WERI-Rb-1 (cell line): ENCODE results near the gene ESRRA.
A peak's percentile ranks its signal among the peaks of the same experiment; 100 is the strongest.

Experiments used
- DNase-seq: peaks from one replicate; pipeline ENCODE4 v3.0.0-alpha.2; 2020
- H3K27ac ChIP-seq: fragments of 250-450 bp; sonication (Bioruptor Pico); 2 replicates; pipeline ENCODE4 v1.5.1; 2020; ENCODE audit warnings: mild to moderate bottlenecking, moderate library complexity
- H3K27me3 ChIP-seq: fragments of 250-450 bp; sonication (Bioruptor Pico); 2 replicates; pipeline ENCODE4 v1.5.1; 2021; ENCODE audit warnings: mild to moderate bottlenecking, low read depth, moderate library complexity; ENCODE audit not compliant: insufficient read depth, severe bottlenecking
- H3K36me3 ChIP-seq: fragments of 250-450 bp; sonication (Bioruptor Pico); 2 replicates; pipeline ENCODE4 v1.5.1; 2020; ENCODE audit warnings: mild to moderate bottlenecking, moderate library complexity
- H3K4me3 ChIP-seq: 2 replicates; pipeline ENCODE4 v1.5.1; 2011; ENCODE audit warnings: low read depth, mild to moderate bottlenecking, control low read depth, low read length
- H3K9me3 ChIP-seq: fragments of 250-450 bp; sonication (Bioruptor Pico); 2 replicates; pipeline ENCODE4 v1.5.1; 2021; ENCODE audit warnings: mild to moderate bottlenecking, moderate library complexity; ENCODE audit not compliant: severe bottlenecking
- TF ChIP-seq, protein P1 (sequence below): IDR thresholded peaks from 2 replicates; pipeline ENCODE4 v1.5.1; 2011; ENCODE audit warnings: low read depth, mild to moderate bottlenecking, control low read depth, inconsistent platforms, low read length

The ESRRA gene

DNA sequence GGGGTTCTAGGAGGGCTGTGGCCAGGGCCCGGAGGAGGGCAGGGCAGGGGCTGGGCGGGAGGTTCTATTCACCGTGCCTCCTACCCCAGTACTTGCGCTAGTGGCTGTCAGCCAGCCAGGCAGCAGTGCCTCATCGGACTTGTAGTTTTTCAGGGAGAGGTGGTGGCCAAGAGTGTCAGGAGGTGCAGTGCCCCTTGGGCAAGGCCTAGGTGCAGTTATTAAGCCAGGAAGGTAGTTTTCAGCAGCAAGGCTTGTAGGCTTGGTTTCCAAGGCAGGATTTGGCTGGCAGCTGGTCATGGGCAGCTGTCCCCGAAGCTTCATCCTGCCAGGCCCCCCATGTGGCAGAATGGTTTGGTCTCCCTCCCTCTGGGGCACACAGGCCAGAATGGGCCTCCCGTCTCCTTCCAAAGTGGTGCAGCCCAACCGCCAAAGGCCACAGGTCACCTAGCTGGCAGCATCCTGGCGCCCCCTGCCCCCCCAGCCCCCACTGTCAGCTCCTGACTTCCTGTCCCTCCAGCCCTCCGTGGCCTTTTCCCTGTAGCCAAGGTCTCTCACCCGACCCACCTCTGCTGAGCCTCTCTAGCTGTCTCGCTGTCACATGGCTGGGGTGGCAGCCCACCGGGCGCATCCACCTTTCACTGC lies 43.2 kb downstream of the ESRRA start:
- H3K27me3 ChIP-seq, result no peaks in the 10 kb centered on the region
- no peaks in the 10 kb centered on the region for H3K36me3 ChIP-seq
- TF ChIP-seq, protein P1, sequence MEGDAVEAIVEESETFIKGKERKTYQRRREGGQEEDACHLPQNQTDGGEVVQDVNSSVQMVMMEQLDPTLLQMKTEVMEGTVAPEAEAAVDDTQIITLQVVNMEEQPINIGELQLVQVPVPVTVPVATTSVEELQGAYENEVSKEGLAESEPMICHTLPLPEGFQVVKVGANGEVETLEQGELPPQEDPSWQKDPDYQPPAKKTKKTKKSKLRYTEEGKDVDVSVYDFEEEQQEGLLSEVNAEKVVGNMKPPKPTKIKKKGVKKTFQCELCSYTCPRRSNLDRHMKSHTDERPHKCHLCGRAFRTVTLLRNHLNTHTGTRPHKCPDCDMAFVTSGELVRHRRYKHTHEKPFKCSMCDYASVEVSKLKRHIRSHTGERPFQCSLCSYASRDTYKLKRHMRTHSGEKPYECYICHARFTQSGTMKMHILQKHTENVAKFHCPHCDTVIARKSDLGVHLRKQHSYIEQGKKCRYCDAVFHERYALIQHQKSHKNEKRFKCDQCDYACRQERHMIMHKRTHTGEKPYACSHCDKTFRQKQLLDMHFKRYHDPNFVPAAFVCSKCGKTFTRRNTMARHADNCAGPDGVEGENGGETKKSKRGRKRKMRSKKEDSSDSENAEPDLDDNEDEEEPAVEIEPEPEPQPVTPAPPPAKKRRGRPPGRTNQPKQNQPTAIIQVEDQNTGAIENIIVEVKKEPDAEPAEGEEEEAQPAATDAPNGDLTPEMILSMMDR, result no peak
- no peak overlapping the region for H3K4me3 ChIP-seq
- no peaks in the 10 kb centered on the region for H3K9me3 ChIP-seq
- H3K27ac ChIP-seq, result no peak overlapping the region
- DNase-seq, result peak; percentile 11

DNA sequence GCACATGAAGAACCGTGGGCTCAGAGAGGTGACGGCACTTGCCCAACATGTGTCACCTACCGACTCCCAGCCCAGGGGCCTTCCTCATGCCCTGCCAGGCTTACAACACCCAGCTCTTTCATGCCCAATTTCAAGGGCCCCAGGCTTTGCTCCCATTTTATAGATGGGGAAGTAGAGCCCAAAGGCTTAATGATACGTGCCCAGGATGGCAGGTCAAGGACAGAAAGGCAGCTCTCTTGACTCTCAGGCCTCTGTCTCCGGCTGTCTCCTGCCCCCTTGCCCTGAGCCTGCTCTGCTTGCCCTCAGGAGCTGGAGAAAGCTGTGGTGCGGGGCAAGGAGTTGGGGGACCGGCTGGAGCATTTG lies 43.7 kb downstream of the ESRRA start:
- no peak for DNase-seq
- no peaks in the 10 kb centered on the region for H3K36me3 ChIP-seq
- no peak overlapping the region for H3K4me3 ChIP-seq
- no peaks in the 10 kb centered on the region for H3K27me3 ChIP-seq
- no peak overlapping the region for H3K27ac ChIP-seq
- TF ChIP-seq, protein P1, result no peak
- no peaks in the 10 kb centered on the region for H3K9me3 ChIP-seq

DNA sequence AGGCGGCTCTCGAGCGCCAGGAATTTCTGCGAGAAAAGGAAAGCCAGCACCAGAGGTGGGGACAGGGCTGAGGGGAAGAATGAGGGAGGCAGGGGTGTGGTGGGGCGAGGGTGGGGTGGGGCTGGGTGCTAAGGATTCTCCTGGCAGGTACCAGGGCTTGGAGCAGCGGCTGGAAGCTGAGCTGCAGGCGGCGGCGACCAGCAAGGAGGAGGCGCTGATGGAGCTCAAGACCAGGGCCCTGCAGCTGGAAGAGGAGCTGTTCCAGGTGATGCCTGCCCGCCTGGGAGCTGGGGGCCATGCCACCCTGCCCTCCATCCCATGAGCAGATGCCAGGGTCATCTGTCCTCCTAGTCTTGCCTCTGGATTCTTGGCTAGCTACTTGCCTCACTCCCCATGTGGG lies 44.1 kb downstream of the ESRRA start:
- no peak overlapping the region for H3K4me3 ChIP-seq
- no peak for DNase-seq
- no peaks in the 10 kb centered on the region for H3K27me3 ChIP-seq
- no peak overlapping the region for H3K27ac ChIP-seq
- H3K9me3 ChIP-seq, result no peaks in the 10 kb centered on the region
- H3K36me3 ChIP-seq, result no peaks in the 10 kb centered on the region
- TF ChIP-seq, protein P1, result no peak

DNA sequence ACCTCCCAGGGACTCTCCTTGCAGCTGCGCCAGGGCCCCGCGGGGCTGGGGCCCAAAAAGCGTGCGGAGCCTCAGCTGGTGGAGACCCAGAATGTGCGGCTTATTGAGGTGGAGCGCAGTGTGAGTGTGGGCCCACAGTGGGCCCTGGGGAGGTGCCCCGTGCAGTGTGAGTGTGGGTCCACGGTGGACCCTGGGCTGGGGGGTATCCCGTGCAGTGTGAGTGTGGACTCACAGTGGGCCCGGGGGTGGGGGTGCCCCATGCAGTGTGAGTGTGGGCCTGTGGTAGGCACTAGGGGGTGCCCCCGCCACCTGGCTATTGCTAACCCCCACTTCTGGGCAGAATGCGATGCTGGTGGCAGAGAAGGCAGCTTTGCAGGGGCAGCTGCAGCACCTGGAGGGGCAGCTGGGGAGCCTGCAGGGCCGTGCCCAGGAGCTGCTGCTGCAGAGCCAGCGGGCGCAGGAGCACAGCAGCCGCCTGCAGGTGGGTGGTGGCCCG lies 45.9 kb downstream of the ESRRA start:
- H3K9me3 ChIP-seq, result no peaks in the 10 kb centered on the region
- DNase-seq, result peak; percentile 5
- no peak overlapping the region for H3K27ac ChIP-seq
- H3K36me3 ChIP-seq, result no peaks in the 10 kb centered on the region
- TF ChIP-seq, protein P1, result no peak
- H3K4me3 ChIP-seq, result no peak overlapping the region
- no peaks in the 10 kb centered on the region for H3K27me3 ChIP-seq

DNA sequence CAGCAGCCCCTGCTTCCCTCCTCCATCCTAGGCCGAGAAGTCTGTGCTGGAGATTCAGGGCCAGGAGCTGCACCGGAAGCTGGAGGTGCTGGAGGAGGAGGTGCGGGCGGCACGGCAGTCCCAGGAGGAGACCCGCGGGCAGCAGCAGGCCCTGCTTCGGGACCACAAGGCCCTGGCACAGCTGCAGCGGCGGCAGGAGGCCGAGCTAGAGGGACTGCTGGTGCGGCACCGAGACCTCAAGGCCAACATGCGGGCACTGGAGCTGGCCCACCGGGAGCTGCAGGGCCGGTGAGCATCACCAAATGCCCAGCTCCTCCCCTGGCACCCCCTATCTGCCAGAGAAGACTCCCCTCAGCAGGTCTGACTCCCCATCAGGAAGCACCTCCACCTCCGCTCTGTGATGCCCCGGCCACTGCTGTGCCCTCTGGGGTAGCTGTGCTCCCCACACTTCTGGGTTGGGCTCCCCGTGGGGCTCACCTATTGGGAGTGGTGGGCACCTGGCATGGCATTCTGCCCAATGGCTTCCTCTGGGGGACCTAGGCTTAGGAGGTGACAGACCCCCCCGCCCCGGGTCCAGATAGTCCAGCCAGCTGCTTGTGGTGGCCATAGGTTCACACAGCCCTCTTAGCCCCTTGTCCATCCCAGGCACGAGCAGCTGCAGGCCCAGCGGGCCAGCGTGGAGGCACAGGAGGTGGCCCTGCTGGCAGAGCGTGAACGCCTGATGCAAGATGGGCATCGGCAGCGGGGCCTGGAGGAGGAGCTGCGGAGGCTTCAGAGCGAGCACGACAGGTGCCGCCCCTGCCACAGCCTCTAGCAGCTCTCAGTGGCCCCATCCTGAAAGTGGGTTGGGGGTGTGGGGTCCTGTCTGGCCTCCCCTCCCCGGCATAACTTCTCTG lies 47.0 kb downstream of the ESRRA start:
- DNase-seq, result no peak
- no peaks in the 10 kb centered on the region for H3K9me3 ChIP-seq
- TF ChIP-seq, protein P1, result no peak

More for the DNA sequence above, 47.0 kb downstream of the ESRRA start:
- no peaks in the 10 kb centered on the region for H3K36me3 ChIP-seq
- no peaks in the 10 kb centered on the region for H3K27me3 ChIP-seq
- no peak overlapping the region for H3K27ac ChIP-seq
- H3K4me3 ChIP-seq, result no peak overlapping the region
